ENCODE data around the gene HECA. TPM values are rescaled to one million over a fixed set of nuclear protein-coding genes. Genes with fewer than 3 reads are reported as not detected.

HECA gene, protein sequence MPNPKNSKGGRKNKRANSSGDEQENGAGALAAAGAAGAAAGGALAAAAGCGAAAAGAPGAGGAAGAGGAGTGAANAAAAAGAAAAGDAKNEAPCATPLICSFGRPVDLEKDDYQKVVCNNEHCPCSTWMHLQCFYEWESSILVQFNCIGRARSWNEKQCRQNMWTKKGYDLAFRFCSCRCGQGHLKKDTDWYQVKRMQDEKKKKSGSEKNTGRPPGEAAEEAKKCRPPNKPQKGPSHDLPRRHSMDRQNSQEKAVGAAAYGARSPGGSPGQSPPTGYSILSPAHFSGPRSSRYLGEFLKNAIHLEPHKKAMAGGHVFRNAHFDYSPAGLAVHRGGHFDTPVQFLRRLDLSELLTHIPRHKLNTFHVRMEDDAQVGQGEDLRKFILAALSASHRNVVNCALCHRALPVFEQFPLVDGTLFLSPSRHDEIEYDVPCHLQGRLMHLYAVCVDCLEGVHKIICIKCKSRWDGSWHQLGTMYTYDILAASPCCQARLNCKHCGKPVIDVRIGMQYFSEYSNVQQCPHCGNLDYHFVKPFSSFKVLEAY
- 7.1 and 8.9 TPM in 2 replicates for total RNA-seq

GRCh38 chr6:139134817-139135577 lies at the start of gene HECA:
TSS of gene HECA (plus strand) at chr6:139135080. CDS start at chr6:139135397, 317 bp downstream.

Other genes starting within 250 kb of the HECA start
- gene REPS1, start 146.8 kb upstream of the HECA start, total RNA-seq: 8.6 and 31.4 TPM in 2 replicates
- 28.8 and 30.0 TPM in 2 replicates for gene ABRACL, start 106.3 kb upstream of the HECA start, total RNA-seq
- gene TXLNB, start 156.9 kb downstream of the HECA start, total RNA-seq: 0.05 TPM in 1 of 2 replicates, not detected in the other
- gene CITED2, start 239.6 kb downstream of the HECA start, total RNA-seq: 14.6 and 33.5 TPM in 2 replicates